Prostate gland (tissue), 2 donors: ENCODE measurements around the gene APPL2. TPM values are rescaled to one million over a fixed set of nuclear protein-coding genes. Genes with fewer than 3 reads are reported as not detected.

Experiments
- DNase-seq: peaks from one replicate; pipeline ENCODE4 v3.0.0-alpha.2; 2019; ENCODE audit warnings: low spot score
- H3K27ac ChIP-seq, 2 donors: fragments of 200-600 bp; sonication (generic); 2 replicates each; pipeline ENCODE4 v1.5.1; 2017 to 2019
- H3K27me3 ChIP-seq: fragments of 200-600 bp; sonication (generic); replicated peaks from 2 replicates; pipeline ENCODE4 v1.5.1; 2019; ENCODE audit not compliant: insufficient read depth
- H3K36me3 ChIP-seq, 2 donors: fragments of 200-600 bp; sonication (generic); 1 replicate in 1 of 2; 2 replicates in 1 of 2; pipeline versions ENCODE4 v1.5.1 to v1.8.1; 2017 to 2019
- H3K4me1 ChIP-seq: fragments of 200-600 bp; sonication (generic); replicated peaks from 2 replicates; pipeline ENCODE4 v1.5.1; 2019
- H3K4me3 ChIP-seq, 2 donors: fragments of 200-600 bp; sonication (generic); 2 replicates each; pipeline ENCODE4 v1.5.1; 2017 to 2019
- H3K9me3 ChIP-seq: fragments of 200-600 bp; sonication (generic); 2 replicates; pipeline ENCODE4 v1.5.1; 2017
- POLR2A ChIP-seq: fragments of 450-650 bp; IDR thresholded peaks from one replicate; pipeline ENCODE4 v1.6.1; 2016; ENCODE audit warnings: antibody characterized with exemption, mild to moderate bottlenecking
- POLR2AphosphoS5 ChIP-seq: sonication (generic); formaldehyde crosslinking; IDR thresholded peaks from one replicate; pipeline ENCODE4 v1.6.1; 2017; ENCODE audit warnings: antibody characterized with exemption
- WGBS: methylation state at CpG from one replicate; pipeline ENCODE4 v1.1.5; 2018; 5-methylcytosine and 5-hydroxymethylcytosine counted together
- intact Hi-C: fragments of 100-400 bp; cut with DNase I; formaldehyde crosslinking; loops from one replicate; pipeline ENCODE4 v1.14.2; 2022
- total RNA-seq, 2 donors: library from RNA; depleted of rRNA; stranded (reverse); fragments of >200 nt; gene quantifications; one replicate each; pipeline ENCODE4 v1.1.0, GENCODE V29; 2016
- TF ChIP-seq, protein P1 (sequence below), 4 experiments: fragments of 200-600 bp in 2 of 4; fragments of 450-650 bp in 2 of 4; sonication (generic) in 2 of 4; IDR thresholded peaks; 1 replicate in 3 of 4; 2 replicates in 1 of 4; pipeline ENCODE4 v1.5.1; 2016 to 2019; ENCODE audit warnings: antibody characterized with exemption in 4 of 4, mild to moderate bottlenecking in 2 of 4, moderate library complexity in 2 of 4

The APPL2 gene
- total RNA-seq, 2 donors from 2014 or later = 72.0 to 110 TPM

GRCh38 chr12:105234197-105234596 is 1.8 kb downstream of the APPL2 start:
- Histone ChIP-seq H3K27me3 (no peaks in the 10 kb centered on the region), H3K4me3 (peak overlapping the region; percentile 93), H3K36me3 (no peaks in the 10 kb centered on the region), H3K9me3 (no peaks in the 10 kb centered on the region), H3K4me1 (peaks cover 3% of the 10 kb centered on the region), H3K27ac (peak overlapping the region; percentile 94 to 96)
- intact Hi-C loops = no loop called here
- no peak for DNase-seq
- 95% methylated on average over 1 of the region's 1 CpG for WGBS
- TF ChIP-seq, protein P1, sequence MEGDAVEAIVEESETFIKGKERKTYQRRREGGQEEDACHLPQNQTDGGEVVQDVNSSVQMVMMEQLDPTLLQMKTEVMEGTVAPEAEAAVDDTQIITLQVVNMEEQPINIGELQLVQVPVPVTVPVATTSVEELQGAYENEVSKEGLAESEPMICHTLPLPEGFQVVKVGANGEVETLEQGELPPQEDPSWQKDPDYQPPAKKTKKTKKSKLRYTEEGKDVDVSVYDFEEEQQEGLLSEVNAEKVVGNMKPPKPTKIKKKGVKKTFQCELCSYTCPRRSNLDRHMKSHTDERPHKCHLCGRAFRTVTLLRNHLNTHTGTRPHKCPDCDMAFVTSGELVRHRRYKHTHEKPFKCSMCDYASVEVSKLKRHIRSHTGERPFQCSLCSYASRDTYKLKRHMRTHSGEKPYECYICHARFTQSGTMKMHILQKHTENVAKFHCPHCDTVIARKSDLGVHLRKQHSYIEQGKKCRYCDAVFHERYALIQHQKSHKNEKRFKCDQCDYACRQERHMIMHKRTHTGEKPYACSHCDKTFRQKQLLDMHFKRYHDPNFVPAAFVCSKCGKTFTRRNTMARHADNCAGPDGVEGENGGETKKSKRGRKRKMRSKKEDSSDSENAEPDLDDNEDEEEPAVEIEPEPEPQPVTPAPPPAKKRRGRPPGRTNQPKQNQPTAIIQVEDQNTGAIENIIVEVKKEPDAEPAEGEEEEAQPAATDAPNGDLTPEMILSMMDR (IDR thresholded peaks at IDR 0.05) = no peak
- no peak for TF ChIP-seq POLR2AphosphoS5
- no peak for TF ChIP-seq POLR2A

DNA sequence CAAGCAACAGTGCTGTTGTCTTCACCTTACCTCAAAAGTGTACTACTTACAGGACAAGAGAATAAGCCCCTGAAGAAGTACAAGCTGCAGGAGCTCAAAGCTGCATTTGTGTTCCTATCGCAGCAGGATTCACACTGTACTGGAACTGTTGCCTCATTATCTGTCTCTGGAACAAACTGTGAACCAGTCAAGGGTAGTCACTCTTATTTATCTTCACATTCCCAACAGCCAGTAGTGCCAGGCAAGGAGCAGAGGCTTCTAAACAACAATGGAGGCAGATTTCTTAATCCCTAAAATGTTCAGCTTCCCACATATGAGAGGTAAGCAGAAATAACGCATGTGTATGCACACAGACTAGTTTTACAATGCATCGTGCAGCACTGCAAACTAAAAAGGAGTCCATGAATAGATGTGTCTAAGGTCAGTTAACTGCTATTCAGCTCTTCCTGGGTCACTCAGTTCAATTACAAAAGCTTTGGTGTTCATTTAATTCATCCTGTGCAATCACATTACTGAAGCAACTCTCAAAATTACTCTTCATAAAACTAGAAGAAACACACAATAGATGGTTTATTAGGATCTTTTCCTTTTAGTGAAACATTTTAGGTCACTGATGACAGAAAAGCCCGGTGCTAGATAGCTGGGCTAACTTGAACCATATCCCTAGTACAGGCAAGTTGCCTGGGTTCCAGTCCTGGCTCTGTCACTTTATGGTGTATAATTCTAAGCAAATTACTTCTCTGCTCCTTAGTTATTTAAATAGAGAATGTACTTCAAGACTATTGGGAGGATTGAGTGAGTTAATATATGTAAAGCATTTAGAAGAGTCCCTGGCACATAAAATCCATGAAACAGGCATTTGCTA is 2.7 kb downstream of the APPL2 start:
- Histone ChIP-seq H3K36me3 (no peaks in the 10 kb centered on the region), H3K27me3 (no peaks in the 10 kb centered on the region), H3K4me1 (peaks cover 3% of the 10 kb centered on the region), H3K4me3 (peak overlapping the region in 1 of 2 donors; percentile 93), H3K9me3 (no peaks in the 10 kb centered on the region), H3K27ac (peak overlapping the region; percentile 94 to 96)
- TF ChIP-seq, protein P1 (IDR thresholded peaks at IDR 0.05) = no peak
- TF ChIP-seq POLR2AphosphoS5 (peak; percentile 37), POLR2A (no peak)
- intact Hi-C loops = no loop called here
- no peak for DNase-seq
- WGBS = 43% methylated on average over 4 of the region's 4 CpGs

GRCh38 chr12:105231396-105231795 is 4.6 kb downstream of the APPL2 start:
- Histone ChIP-seq H3K36me3 (no peaks in the 10 kb centered on the region), H3K27me3 (no peaks in the 10 kb centered on the region), H3K4me3 (no peak overlapping the region), H3K27ac (peak overlapping the region in 1 of 2 donors; percentile 96), H3K9me3 (no peaks in the 10 kb centered on the region), H3K4me1 (peaks cover 5% of the 10 kb centered on the region)
- 74% methylated on average over 5 of the region's 5 CpGs for WGBS
- TF ChIP-seq POLR2AphosphoS5 (no peak), POLR2A (no peak)
- TF ChIP-seq, protein P1 (IDR thresholded peaks at IDR 0.05) = no peak
- DNase-seq = no peak
- intact Hi-C loops = no loop called here

- Histone ChIP-seq H3K9me3 (no peaks in the 10 kb centered on the region), H3K4me1 (peaks cover 6% of the 10 kb centered on the region), H3K27ac (peak overlapping the region; percentile 53 to 60), H3K27me3 (no peaks in the 10 kb centered on the region), H3K36me3 (no peaks in the 10 kb centered on the region), H3K4me3 (no peak overlapping the region)
- DNase-seq = peak; percentile 36
- peak; percentile 67 for TF ChIP-seq POLR2AphosphoS5
- TF ChIP-seq, protein P1 (IDR thresholded peaks at IDR 0.05) = no peak
- intact Hi-C loops = no loop called here
- 79% methylated on average over 2 of the region's 2 CpGs for WGBS
These were observed 6.6 kb downstream of the APPL2 start for GRCh38 chr12:105229371-105229770.

GRCh38 chr12:105228966-105229365 is 7.0 kb downstream of the APPL2 start:
- no peak for TF ChIP-seq POLR2AphosphoS5
- no peak for TF ChIP-seq POLR2A
- TF ChIP-seq, protein P1 (IDR thresholded peaks at IDR 0.05) = no peak
- no peaks in the 10 kb centered on the region for H3K9me3 ChIP-seq
- DNase-seq = no peak
- no peaks in the 10 kb centered on the region for H3K36me3 ChIP-seq
- H3K4me3 ChIP-seq = no peak overlapping the region
- 95% methylated on average over 8 of the region's 8 CpGs for WGBS
- no peaks in the 10 kb centered on the region for H3K27me3 ChIP-seq
- intact Hi-C loops = no loop called here
- H3K4me1 ChIP-seq = peaks cover 6% of the 10 kb centered on the region
- H3K27ac ChIP-seq = peak overlapping the region; percentile 53 to 60
